Naive B cell (primary cell): ENCODE data around the gene PLEKHH1. TPM values are rescaled to one million over a fixed set of nuclear protein-coding genes. Genes with fewer than 3 reads are reported as not detected.

Experiments
- ATAC-seq, 2 donors: fragments of 150-1000 bp; cut with Tn5 transposase; 2 replicates each; pipeline ENCODE4 v1.10.0; 2021; ENCODE audit warnings: low read depth in 2 of 2, mild to moderate bottlenecking in 2 of 2, moderate library complexity in 2 of 2
- DNase-seq: peaks from one replicate; pipeline ENCODE4 v3.0.0; 2022
- H3K27ac Mint-ChIP-seq, 6 donors: one replicate each; pipeline ENCODE4 v1.8.0; 2020 to 2022; ENCODE audit warnings: mild to moderate bottlenecking in 6 of 6, mixed read lengths in 6 of 6, moderate library complexity in 5 of 6, inconsistent platforms in 2 of 6
- H3K27me3 Mint-ChIP-seq, 3 donors: one replicate each; pipeline ENCODE4 v1.8.0; 2021 to 2022; ENCODE audit warnings: mixed read lengths in 3 of 3, mild to moderate bottlenecking in 1 of 3
- H3K36me3 Mint-ChIP-seq, 2 donors: one replicate each; pipeline ENCODE4 v1.8.0; 2020 to 2022; ENCODE audit warnings: mixed read lengths in 2 of 2, inconsistent platforms in 1 of 2, mild to moderate bottlenecking in 1 of 2
- H3K4me1 Mint-ChIP-seq, 3 donors: one replicate each; pipeline ENCODE4 v1.8.0; 2020 to 2022; ENCODE audit warnings: mixed read lengths in 3 of 3, inconsistent platforms in 1 of 3, mild to moderate bottlenecking in 1 of 3, moderate library complexity in 1 of 3
- H3K4me3 Mint-ChIP-seq, 8 donors: one replicate each; pipeline ENCODE4 v1.8.0; 2020 to 2022; ENCODE audit warnings: mild to moderate bottlenecking in 8 of 8, mixed read lengths in 8 of 8, moderate library complexity in 8 of 8, inconsistent platforms in 2 of 8
- H3K9me3 Mint-ChIP-seq, 7 donors: one replicate each; pipeline ENCODE4 v1.8.0; 2020 to 2022; ENCODE audit warnings: mixed read lengths in 7 of 7, mild to moderate bottlenecking in 5 of 7, inconsistent platforms in 2 of 7, moderate library complexity in 1 of 7
- polyA plus RNA-seq, 6 donors: library from polyadenylated mRNA; unstranded; fragments of 300-500 nt; fragmentation: Illumina TruSeq; gene quantifications; one replicate each; pipeline ENCODE4 v1.2.3, GENCODE V29; 2021; ENCODE audit warnings: low read depth in 6 of 6

The PLEKHH1 gene
- polyA plus RNA-seq, result under 1 TPM in 2 of 6 donors, not detected in 4; 0.13 to 0.28 TPM

- no peaks in the 10 kb centered on the region for H3K36me3 Mint-ChIP-seq
- ATAC-seq, result peak; percentile 70 to 73
- peaks cover 0 to 2% (median 0%) of the 10 kb centered on the region in 7 donors for H3K9me3 Mint-ChIP-seq
- DNase-seq, result no peak
- peaks cover 6 to 21% (median 10%) of the 10 kb centered on the region in 3 donors for H3K4me1 Mint-ChIP-seq
- H3K4me3 Mint-ChIP-seq, result peak within 1 kb of the TSS; percentile 72 to 87 (median 76)
- peaks cover 30 to 53% (median 32%) of the 10 kb centered on the region in 3 donors for H3K27me3 Mint-ChIP-seq
- no peak within 1 kb of the TSS for H3K27ac Mint-ChIP-seq
These were observed at the start of gene PLEKHH1 for GRCh38 chr14:67532998-67533753. Gene PLEKHH1 (plus strand): TSS chr14:67533290. CDS start chr14:67541868, 8,578 bp downstream.

DNA sequence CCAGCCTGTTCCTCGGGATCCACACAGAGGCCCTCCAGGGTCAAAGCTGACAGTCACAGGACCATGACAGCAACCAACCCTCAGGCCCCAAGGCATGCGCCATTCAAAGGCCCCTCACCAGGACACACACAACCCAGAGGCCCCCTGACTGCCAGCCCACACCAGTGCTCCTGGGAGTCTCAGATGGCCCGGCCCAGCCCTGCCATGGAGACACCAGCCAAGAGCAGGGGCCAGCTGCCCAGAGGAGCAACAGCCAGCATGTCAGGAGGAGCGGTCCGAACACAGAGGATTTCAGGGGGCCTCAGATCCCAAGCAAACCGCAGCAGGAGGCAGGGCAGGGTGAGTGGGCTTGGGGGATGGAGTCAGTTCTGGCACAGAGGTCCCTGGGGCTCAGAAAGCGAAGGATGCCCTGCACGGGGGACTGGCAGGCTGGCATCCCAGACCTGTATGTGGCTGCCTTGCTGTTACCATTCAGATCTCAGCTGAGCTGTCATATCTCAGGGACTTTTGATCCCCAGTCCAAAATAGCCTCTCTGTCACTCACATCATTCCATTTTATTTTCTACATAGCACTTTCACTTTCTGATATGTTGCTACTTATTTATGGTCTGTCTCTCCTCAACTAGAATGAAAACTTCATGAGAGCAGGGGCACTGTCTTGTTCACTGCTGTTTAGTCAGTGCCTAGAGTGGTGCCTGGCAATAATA is 49.4 kb upstream of the PLEKHH1 start:
- Mint-ChIP-seq H3K9me3 (no peaks in the 10 kb centered on the region), H3K36me3 (peaks cover 4 to 7% of the 10 kb centered on the region in 2 donors), H3K4me3 (peak overlapping the region in 3 of 8 donors; percentile 29 to 47 (median 33)), H3K27me3 (no peaks in the 10 kb centered on the region), H3K4me1 (peaks cover 40 to 52% (median 40%) of the 10 kb centered on the region in 3 donors), H3K27ac (peak overlapping the region in 1 of 6 donors; percentile 56)
- DNase-seq, result no peak
- no peak for ATAC-seq

- DNase-seq (no peak), ATAC-seq (no peak)
- Mint-ChIP-seq H3K27me3 (no peaks in the 10 kb centered on the region), H3K4me1 (peaks cover 56 to 70% (median 57%) of the 10 kb centered on the region in 3 donors), H3K9me3 (no peaks in the 10 kb centered on the region), H3K4me3 (peak overlapping the region in 1 of 8 donors; percentile 22), H3K27ac (peak overlapping the region in 3 of 6 donors; percentile 50 to 62 (median 57)), H3K36me3 (peaks cover 4 to 7% of the 10 kb centered on the region in 2 donors)
These were observed 47.5 kb upstream of the PLEKHH1 start for GRCh38 chr14:67485501-67486095.

DNA sequence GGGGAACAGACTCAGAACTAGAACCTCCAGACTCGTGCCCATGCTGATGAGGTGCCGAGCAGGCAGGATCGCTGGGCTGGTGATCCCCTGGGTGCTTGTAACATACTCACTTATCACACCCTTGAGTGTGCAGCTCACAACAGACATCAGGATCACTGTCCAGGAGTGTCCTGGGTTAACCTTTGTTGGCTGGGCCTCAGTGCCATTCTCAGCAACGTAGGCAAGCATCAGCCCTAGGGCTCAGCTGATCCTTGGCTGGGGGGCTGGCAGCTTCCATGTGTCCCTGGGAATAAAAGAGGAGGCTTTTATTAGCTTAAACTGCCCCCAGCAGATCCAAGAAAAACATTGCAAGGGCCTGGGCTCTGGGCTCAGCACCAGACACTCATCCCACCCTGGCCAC is 46.2 kb upstream of the PLEKHH1 start:
- Mint-ChIP-seq H3K4me3 (no peak overlapping the region), H3K27me3 (no peaks in the 10 kb centered on the region), H3K36me3 (peaks cover 0 to 7% of the 10 kb centered on the region in 2 donors), H3K27ac (peak overlapping the region in 5 of 6 donors; percentile 24 to 99 (median 85)), H3K9me3 (no peaks in the 10 kb centered on the region), H3K4me1 (peaks cover 59 to 79% (median 65%) of the 10 kb centered on the region in 3 donors)
- ATAC-seq, result no peak
- no peak for DNase-seq

DNA sequence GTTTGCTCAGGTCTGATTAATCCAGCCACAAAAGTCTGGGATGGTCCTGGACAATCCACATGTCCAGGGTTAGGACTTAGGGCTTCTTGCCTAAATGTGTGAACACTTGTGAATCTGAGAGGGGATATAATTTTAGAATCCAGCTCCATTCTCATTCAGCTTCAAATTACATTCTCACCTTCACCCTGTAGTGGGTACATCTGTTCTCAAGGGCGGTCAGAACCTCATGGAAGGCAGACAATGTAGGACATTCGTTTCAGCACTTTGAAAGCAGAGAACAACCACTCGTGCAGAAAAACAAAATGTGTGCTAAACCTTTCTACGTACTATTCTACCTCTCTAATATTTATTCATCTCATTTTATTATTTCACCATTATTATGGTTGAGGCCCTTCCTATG is 45.8 kb upstream of the PLEKHH1 start:
- Mint-ChIP-seq H3K9me3 (peaks cover 0 to 3% (median 0%) of the 10 kb centered on the region in 7 donors), H3K36me3 (peaks cover 0 to 7% of the 10 kb centered on the region in 2 donors), H3K4me3 (peak overlapping the region in 6 of 8 donors; percentile 78 to 92 (median 85)), H3K4me1 (peaks cover 61 to 84% (median 69%) of the 10 kb centered on the region in 3 donors), H3K27me3 (no peaks in the 10 kb centered on the region), H3K27ac (peak overlapping the region; percentile 24 to 100 (median 99))
- ATAC-seq (no peak), DNase-seq (no peak)

- Mint-ChIP-seq H3K4me3 (peak within 1 kb of the TSS; percentile 78 to 95 (median 88)), H3K36me3 (peaks cover 5 to 15% of the 10 kb centered on the region in 2 donors), H3K27me3 (no peaks in the 10 kb centered on the region), H3K9me3 (peaks cover 0 to 10% (median 7%) of the 10 kb centered on the region in 7 donors), H3K27ac (peak within 1 kb of the TSS; percentile 97 to 100 (median 99)), H3K4me1 (peaks cover 70 to 93% (median 78%) of the 10 kb centered on the region in 3 donors)
- DNase-seq (peak; percentile 95), ATAC-seq (peak; percentile 87 to 88)
These were observed 44.9 kb upstream of the PLEKHH1 start, which contains the start of gene TMEM229B for GRCh38 chr14:67487937-67488893. Gene TMEM229B (minus strand): TSS chr14:67488721. CDS start chr14:67473923, 14,798 bp downstream.

DNA sequence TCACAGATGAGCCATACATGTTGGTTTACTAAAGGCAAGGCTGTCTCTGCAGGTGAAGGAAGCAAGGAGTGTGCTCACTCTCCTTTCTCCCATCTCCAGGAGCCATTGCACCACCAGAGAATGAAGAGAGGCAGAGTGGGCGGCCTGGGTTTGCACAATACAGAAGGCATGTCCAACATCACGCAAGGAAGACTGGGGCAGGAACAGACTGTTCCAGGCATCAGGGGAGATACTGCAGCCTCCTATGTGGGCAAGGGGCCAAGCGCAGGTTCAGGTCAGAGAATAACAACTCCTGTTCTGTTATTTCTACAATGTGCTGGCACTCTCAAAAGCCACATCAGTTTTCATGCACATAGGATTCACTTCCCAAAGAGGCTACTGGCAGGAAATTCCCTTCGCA is 42.9 kb upstream of the PLEKHH1 start:
- DNase-seq (no peak), ATAC-seq (no peak)
- Mint-ChIP-seq H3K9me3 (peaks cover 0 to 20% (median 14%) of the 10 kb centered on the region in 7 donors), H3K4me3 (peak overlapping the region in 7 of 8 donors; percentile 5 to 95 (median 83)), H3K36me3 (peaks cover 6 to 17% of the 10 kb centered on the region in 2 donors), H3K27ac (peak overlapping the region; percentile 80 to 100 (median 98)), H3K4me1 (peaks cover 62 to 92% (median 71%) of the 10 kb centered on the region in 3 donors), H3K27me3 (no peaks in the 10 kb centered on the region)

GRCh38 chr14:67491285-67491684 is 41.8 kb upstream of the PLEKHH1 start:
- ATAC-seq (no peak), DNase-seq (no peak)
- Mint-ChIP-seq H3K27me3 (no peaks in the 10 kb centered on the region), H3K36me3 (peaks cover 6 to 16% of the 10 kb centered on the region in 2 donors), H3K9me3 (peaks cover 0 to 23% (median 15%) of the 10 kb centered on the region in 7 donors), H3K4me3 (peak overlapping the region in 5 of 8 donors; percentile 41 to 83 (median 48)), H3K4me1 (peaks cover 58 to 86% (median 70%) of the 10 kb centered on the region in 3 donors), H3K27ac (peak overlapping the region in 4 of 6 donors; percentile 56 to 88 (median 66))

DNA sequence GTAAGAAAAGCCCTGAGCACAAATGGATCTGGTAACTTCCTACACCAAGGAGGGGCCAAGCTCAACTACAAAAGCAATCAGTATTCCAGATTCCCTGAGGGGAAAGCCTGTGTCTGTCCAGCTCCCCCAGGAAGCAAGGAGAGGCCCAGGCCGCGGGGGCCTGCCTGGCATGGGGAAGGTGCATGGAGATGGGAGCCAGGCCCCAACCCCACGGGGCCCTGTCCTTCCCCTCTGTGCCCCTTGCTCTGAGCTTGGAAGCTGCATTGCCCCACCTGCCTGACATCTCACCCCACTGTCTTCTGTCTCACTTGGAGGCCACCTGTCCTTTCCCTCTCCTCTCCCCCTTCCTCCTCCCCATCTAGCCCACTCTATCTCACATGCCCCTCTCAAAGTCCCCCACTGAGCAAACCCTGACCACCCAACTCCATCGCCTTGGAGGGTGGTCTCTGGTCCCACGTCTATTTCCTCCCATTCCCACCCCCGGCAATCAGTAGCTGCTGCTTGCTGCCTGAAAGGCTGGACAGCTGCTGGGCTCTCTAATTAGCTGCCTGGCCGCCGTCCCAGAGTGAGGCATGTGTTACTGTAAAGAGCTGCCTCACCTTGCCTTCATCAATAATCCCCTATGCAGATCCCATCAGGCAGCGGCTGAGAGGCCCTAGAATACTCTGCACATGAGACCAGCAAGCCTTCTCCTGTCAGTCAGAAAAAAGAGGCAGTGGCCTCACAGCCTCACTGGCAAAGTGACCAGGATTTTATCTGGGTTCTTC is 41.2 kb upstream of the PLEKHH1 start:
- H3K27me3 Mint-ChIP-seq, result no peaks in the 10 kb centered on the region
- DNase-seq, result no peak
- no peak for ATAC-seq
- H3K4me3 Mint-ChIP-seq, result peak overlapping the region in 7 of 8 donors; percentile 19 to 86 (median 62)
- peaks cover 0 to 23% (median 15%) of the 10 kb centered on the region in 7 donors for H3K9me3 Mint-ChIP-seq
- H3K36me3 Mint-ChIP-seq, result peaks cover 6 to 10% of the 10 kb centered on the region in 2 donors
- peak overlapping the region; percentile 38 to 93 (median 84) for H3K27ac Mint-ChIP-seq
- H3K4me1 Mint-ChIP-seq, result peaks cover 55 to 79% (median 64%) of the 10 kb centered on the region in 3 donors

DNA sequence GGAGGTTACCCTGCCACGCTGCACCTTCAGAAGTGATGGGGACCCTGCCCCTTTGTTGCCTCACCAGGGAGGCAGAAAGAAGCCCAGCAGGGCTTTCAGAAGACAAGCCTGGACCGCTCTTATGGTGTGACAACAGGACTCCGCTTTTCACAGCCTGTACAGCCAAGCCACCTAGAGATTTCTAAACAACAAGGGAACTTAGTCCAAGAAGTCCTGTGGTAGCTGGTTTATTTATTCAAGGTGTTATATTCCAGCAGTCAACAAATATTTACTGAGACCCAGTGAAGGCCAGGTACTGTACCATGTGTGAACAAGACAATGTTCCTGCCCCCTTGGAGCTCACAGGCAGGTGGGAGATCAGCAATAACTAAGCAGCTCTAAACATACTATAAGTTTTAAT is 40.6 kb upstream of the PLEKHH1 start:
- H3K27me3 Mint-ChIP-seq, result no peaks in the 10 kb centered on the region
- H3K36me3 Mint-ChIP-seq, result peaks cover 6 to 10% of the 10 kb centered on the region in 2 donors
- H3K9me3 Mint-ChIP-seq, result peaks cover 0 to 23% (median 15%) of the 10 kb centered on the region in 7 donors
- ATAC-seq (no peak), DNase-seq (no peak)
- H3K4me1 Mint-ChIP-seq, result peaks cover 51 to 73% (median 58%) of the 10 kb centered on the region in 3 donors
- H3K27ac Mint-ChIP-seq, result peak overlapping the region; percentile 1 to 93 (median 89)
- peak overlapping the region in 7 of 8 donors; percentile 8 to 86 (median 62) for H3K4me3 Mint-ChIP-seq

DNA sequence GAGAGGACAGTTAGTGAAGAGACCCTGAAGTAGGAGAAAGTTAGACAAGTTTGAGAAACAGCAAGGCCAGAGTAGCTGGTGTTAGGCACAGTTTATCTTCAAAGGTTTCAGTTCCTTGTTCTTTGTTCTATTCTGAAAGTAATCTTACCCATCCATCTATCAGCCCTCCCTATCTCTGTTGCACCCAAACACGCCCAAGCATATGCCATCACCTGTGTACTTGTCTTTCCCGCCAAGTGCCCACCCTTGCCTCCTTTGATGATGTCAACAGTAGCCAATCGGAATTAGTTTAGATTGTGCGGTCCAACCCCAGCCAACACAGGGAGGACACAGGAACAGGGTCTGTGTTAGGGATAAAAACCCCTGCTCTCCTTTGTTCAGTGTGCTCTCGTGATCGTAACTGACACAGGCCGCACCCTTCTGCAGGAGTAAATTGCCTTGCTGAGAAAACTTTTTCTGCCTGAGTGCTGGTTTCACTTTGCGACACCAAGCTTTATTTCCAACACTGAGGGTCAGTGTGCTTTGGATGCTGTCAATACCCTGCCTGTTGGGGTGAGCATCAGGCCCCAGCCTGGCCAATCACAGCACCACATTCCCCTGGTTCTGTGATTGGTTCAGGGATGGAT is 39.9 kb upstream of the PLEKHH1 start:
- ATAC-seq (peak in 1 of 2 donors; percentile 8), DNase-seq (peak; percentile 43)
- H3K4me3 Mint-ChIP-seq, result peak overlapping the region; percentile 8 to 86 (median 70)
- H3K9me3 Mint-ChIP-seq, result peaks cover 0 to 23% (median 15%) of the 10 kb centered on the region in 7 donors
- H3K4me1 Mint-ChIP-seq, result peaks cover 45 to 72% (median 55%) of the 10 kb centered on the region in 3 donors
- peaks cover 6 to 15% of the 10 kb centered on the region in 2 donors for H3K36me3 Mint-ChIP-seq
- H3K27me3 Mint-ChIP-seq, result no peaks in the 10 kb centered on the region
- H3K27ac Mint-ChIP-seq, result peak overlapping the region; percentile 1 to 93 (median 89)
